Smooth muscle cell (in vitro differentiated cells): ENCODE data around the gene DACT3. TPM values are rescaled to one million over a fixed set of nuclear protein-coding genes. Genes with fewer than 3 reads are reported as not detected.

Experiments
- DNase-seq: peaks from one replicate; lab custom pipeline; 2025; ENCODE audit not compliant: unreplicated experiment; lab: John Stamatoyannopoulos, UW
- H2AFZ ChIP-seq: fragments of 200-600 bp; sonication (generic); 2 replicates; pipeline ENCODE4 v1.6.0; 2016; ENCODE audit warnings: antibody characterized with exemption, low read depth, mild to moderate bottlenecking
- H3F3A ChIP-seq: fragments of 200-600 bp; sonication (generic); 2 replicates; pipeline ENCODE4 v1.6.0; 2017; ENCODE audit warnings: antibody characterized with exemption, low read depth
- H3K27ac ChIP-seq: fragments of 200-600 bp; sonication (generic); 2 replicates; pipeline ENCODE4 v1.5.1; 2016; ENCODE audit warnings: low read depth, mild to moderate bottlenecking
- H3K27me3 ChIP-seq: fragments of 200-600 bp; sonication (generic); 2 replicates; pipeline ENCODE4 v1.6.1; 2016; ENCODE audit warnings: low read depth, mild to moderate bottlenecking
- H3K36me3 ChIP-seq: fragments of 200-600 bp; sonication (generic); 2 replicates; pipeline ENCODE4 v1.5.1; 2016; ENCODE audit warnings: low read depth
- H3K4me1 ChIP-seq: fragments of 200-600 bp; sonication (generic); 2 replicates; pipeline ENCODE4 v1.5.1; 2016; ENCODE audit warnings: low read depth
- H3K4me2 ChIP-seq: fragments of 200-600 bp; sonication (generic); 2 replicates; pipeline ENCODE4 v1.6.0; 2016; ENCODE audit warnings: mild to moderate bottlenecking
- H3K4me3 ChIP-seq: fragments of 200-600 bp; sonication (generic); 2 replicates; pipeline ENCODE4 v1.5.1; 2016; ENCODE audit warnings: mild to moderate bottlenecking
- H3K79me2 ChIP-seq: fragments of 200-600 bp; sonication (generic); 2 replicates; pipeline ENCODE4 v1.6.0; 2016; ENCODE audit warnings: low read depth, mild to moderate bottlenecking
- H3K9ac ChIP-seq: fragments of 200-600 bp; sonication (generic); 2 replicates; pipeline ENCODE4 v1.6.0; 2016; ENCODE audit warnings: low read depth
- H3K9me3 ChIP-seq: fragments of 200-600 bp; sonication (generic); replicated peaks from 2 replicates; pipeline ENCODE4 v1.5.1; 2016; ENCODE audit warnings: low read depth
- H4K20me1 ChIP-seq: fragments of 200-600 bp; sonication (generic); 2 replicates; pipeline ENCODE4 v1.6.0; 2016; ENCODE audit warnings: low read depth
- WGBS: methylation state at CpG from one replicate; pipeline ENCODE4 v1.1.7; 2016; ENCODE audit warnings: low lambda C conversion rate; 5-methylcytosine and 5-hydroxymethylcytosine counted together
- polyA plus RNA-seq: library from polyadenylated mRNA; unstranded; fragments of >200 nt; fragmentation: Nextera tagmentation; extraction: Ambion mirVana; gene quantifications from 2 replicates; pipeline ENCODE4 v1.2.1, GENCODE V29; 2016
- total RNA-seq: library from RNA; depleted of rRNA; stranded (reverse); fragments of >200 nt; gene quantifications from 2 replicates; pipeline ENCODE4 v1.2.3, GENCODE V29; 2014
- TF ChIP-seq, protein P1 (sequence below): fragments of 200-600 bp; sonication (generic); IDR thresholded peaks from 2 replicates; pipeline ENCODE4 v1.5.1; 2017; ENCODE audit warnings: borderline replicate concordance, mild to moderate bottlenecking, antibody characterized with exemption; ENCODE audit not compliant: insufficient read depth, poor library complexity, severe bottlenecking

The DACT3 gene
- total and polyA plus RNA-seq, 2 experiments from 2014 or later: 6.2 to 22.7 TPM

DNA sequence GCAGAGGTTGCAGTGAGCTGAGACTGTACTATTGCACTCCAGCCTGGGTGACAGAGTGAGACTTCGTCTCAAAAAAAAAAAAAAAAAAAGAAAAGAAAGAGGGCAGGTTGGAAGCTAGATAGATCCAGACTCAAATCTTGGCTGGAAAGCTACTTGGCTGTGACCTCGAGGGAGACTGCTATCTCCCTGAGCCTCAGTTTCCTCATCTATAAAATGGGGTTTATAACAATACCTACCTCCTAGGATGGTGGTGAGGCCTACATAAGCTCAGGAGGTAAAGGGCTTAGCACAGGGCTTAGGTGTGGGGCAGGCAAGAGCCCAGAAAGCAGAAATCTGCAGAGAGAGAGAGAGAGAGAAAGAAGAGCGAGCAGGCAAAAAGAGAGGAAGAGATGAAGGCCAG lies 24.2 kb upstream of the DACT3 start:
- Histone ChIP-seq H3K4me1 (no peaks in the 10 kb centered on the region), H4K20me1 (no peaks in the 10 kb centered on the region), H3K36me3 (no peaks in the 10 kb centered on the region), H3K27ac (no peak overlapping the region), H2AFZ (no peak overlapping the region), H3K4me2 (no peak overlapping the region), H3K9me3 (no peaks in the 10 kb centered on the region), H3K27me3 (no peaks in the 10 kb centered on the region), H3K9ac (no peak overlapping the region), H3F3A (no peaks in the 10 kb centered on the region), H3K79me2 (no peaks in the 10 kb centered on the region), H3K4me3 (no peak overlapping the region)
- WGBS: 84% methylated on average over 3 of the region's 3 CpGs
- DNase-seq: no peak
- TF ChIP-seq, protein P1, sequence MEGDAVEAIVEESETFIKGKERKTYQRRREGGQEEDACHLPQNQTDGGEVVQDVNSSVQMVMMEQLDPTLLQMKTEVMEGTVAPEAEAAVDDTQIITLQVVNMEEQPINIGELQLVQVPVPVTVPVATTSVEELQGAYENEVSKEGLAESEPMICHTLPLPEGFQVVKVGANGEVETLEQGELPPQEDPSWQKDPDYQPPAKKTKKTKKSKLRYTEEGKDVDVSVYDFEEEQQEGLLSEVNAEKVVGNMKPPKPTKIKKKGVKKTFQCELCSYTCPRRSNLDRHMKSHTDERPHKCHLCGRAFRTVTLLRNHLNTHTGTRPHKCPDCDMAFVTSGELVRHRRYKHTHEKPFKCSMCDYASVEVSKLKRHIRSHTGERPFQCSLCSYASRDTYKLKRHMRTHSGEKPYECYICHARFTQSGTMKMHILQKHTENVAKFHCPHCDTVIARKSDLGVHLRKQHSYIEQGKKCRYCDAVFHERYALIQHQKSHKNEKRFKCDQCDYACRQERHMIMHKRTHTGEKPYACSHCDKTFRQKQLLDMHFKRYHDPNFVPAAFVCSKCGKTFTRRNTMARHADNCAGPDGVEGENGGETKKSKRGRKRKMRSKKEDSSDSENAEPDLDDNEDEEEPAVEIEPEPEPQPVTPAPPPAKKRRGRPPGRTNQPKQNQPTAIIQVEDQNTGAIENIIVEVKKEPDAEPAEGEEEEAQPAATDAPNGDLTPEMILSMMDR: no peak

DNA sequence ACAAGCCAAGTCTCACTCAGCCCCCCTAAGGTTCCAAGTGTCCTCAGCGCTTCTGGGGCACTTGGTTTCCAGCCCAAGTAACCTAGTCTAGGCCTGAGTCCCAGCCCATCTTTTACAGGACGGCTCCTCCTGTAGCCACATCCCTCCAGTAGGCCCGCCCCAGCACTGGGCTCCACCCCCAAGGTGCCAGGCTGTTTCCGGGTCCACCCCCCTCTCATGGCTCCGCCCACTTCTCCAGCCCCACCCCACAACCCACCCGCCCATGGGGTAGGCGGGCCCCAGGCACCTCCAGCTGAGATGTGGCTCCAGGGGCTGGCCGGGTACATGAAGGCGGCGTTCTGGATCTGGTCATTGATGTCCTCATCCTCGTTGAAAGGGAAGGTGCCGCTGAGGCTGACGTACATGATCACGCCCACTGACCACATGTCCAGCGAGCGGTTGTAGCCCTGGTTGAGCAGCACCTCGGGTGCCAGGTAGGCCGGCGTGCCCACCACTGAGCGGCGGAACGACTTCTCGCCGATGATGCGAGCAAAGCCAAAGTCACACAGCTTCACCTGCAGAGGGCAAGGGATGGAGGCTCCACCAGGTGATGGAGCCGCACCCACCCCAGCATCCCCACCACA lies 17.2 kb upstream of the DACT3 start:
- WGBS: 93% methylated on average over 26 of the region's 26 CpGs
- no peak overlapping the region for H3K9ac ChIP-seq
- no peak overlapping the region for H3K4me2 ChIP-seq
- H3K79me2 ChIP-seq: no peaks in the 10 kb centered on the region
- no peak overlapping the region for H3K4me3 ChIP-seq
- TF ChIP-seq, protein P1: no peak
- no peak overlapping the region for H3K27ac ChIP-seq
- H3K9me3 ChIP-seq: no peaks in the 10 kb centered on the region
- DNase-seq: no peak
- no peaks in the 10 kb centered on the region for H3F3A ChIP-seq
- peaks cover 27% of the 10 kb centered on the region for H4K20me1 ChIP-seq
- no peaks in the 10 kb centered on the region for H3K36me3 ChIP-seq
- H3K27me3 ChIP-seq: no peaks in the 10 kb centered on the region
- H2AFZ ChIP-seq: no peak overlapping the region
- no peaks in the 10 kb centered on the region for H3K4me1 ChIP-seq

DNA sequence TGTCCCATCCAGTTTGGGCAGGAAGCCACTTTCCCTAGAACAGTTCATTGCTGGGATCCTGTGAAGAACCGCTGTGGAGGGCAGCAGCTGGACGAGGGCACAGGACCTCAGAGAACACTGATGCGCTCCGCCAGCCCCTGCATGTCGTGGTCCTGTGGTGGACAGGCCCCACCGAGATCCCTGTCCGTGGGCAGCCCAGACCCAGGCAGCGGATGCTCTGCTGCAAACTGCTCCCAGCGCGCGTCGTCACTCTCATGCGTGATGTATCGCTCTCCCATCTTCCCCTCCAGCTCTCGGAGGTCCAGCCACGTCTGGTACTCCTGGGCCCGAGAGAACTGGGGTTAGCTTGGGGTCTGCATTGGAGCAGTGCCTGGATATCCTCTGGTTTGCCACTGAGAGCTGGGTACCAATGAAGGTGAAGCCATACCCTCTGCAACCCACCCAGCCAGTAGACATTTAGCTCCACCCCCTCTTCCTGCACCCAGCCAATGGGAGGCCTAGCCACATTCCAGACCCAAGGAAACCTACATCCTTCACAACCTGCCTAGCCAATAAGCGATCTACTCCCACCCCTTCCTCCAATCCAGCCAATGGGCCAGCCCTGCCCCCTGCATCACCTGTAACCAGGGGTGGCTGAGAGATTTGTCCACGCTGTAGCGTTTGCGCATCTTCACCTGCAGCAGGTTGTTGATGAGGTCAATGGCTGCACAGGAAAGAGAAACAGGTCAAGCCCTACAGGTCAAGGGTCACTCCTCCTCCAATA lies 13.6 kb upstream of the DACT3 start:
- Histone ChIP-seq H3F3A (no peaks in the 10 kb centered on the region), H3K36me3 (no peaks in the 10 kb centered on the region), H3K9ac (no peak overlapping the region), H3K4me2 (no peak overlapping the region), H3K79me2 (no peaks in the 10 kb centered on the region), H3K27ac (no peak overlapping the region), H3K9me3 (no peaks in the 10 kb centered on the region), H2AFZ (no peak overlapping the region), H3K4me1 (no peaks in the 10 kb centered on the region), H4K20me1 (peaks cover 27% of the 10 kb centered on the region), H3K27me3 (no peaks in the 10 kb centered on the region), H3K4me3 (no peak overlapping the region)
- 98% methylated on average over 21 of the region's 21 CpGs for WGBS
- TF ChIP-seq, protein P1: no peak
- no peak for DNase-seq
